Stimulated activated CD8-positive, alpha-beta memory T cell treated with anti-CD3 and anti-CD28 coated beads, Interleukin-4, amount 100 ng/mL, for 1 hour (primary cell): Measurements from ENCODE around the gene GPATCH2.

ENCODE experiments used
- DNase-seq, 2 donors: peaks; one replicate each; pipeline ENCODE4 v3.0.0-alpha.2; 2020; ENCODE audit warnings: low read depth in 2 of 2, low spot score in 1 of 2

The GPATCH2 gene

GRCh38 chr1:217630711-217631591 is at the start of gene GPATCH2, which contains the start of gene SPATA17:
Gene GPATCH2, minus strand, starts transcription at chr1:217631090. Its CDS starts 119 bp downstream, at chr1:217630971.
Gene SPATA17, plus strand, starts transcription at chr1:217631344. Its CDS starts 35 bp downstream, at chr1:217631379.
- peak; percentile 42 to 57 for DNase-seq

- DNase-seq = no peak
Observed at GRCh38 chr1:217674028-217674729, 43.3 kb upstream of the GPATCH2 start.

- no peak for DNase-seq
Observed at GRCh38 chr1:217673387-217673786, 42.5 kb upstream of the GPATCH2 start.

GRCh38 chr1:217668351-217668940 is 37.6 kb upstream of the GPATCH2 start:
- no peak for DNase-seq

GRCh38 chr1:217661407-217661806 is 30.5 kb upstream of the GPATCH2 start:
- no peak for DNase-seq

- no peak for DNase-seq
Observed at GRCh38 chr1:217660353-217661062, 29.6 kb upstream of the GPATCH2 start.

GRCh38 chr1:217650674-217651073 is 19.8 kb upstream of the GPATCH2 start:
- no peak for DNase-seq

- DNase-seq = no peak
Observed at GRCh38 chr1:217647791-217648190, 16.9 kb upstream of the GPATCH2 start.

GRCh38 chr1:217642455-217642854 is 11.6 kb upstream of the GPATCH2 start:
- no peak for DNase-seq

GRCh38 chr1:217627431-217627830 is 3.5 kb downstream of the GPATCH2 start:
- DNase-seq = no peak

GRCh38 chr1:217626321-217626720 is 4.6 kb downstream of the GPATCH2 start:
- DNase-seq = no peak

GRCh38 chr1:217622042-217622441 is 8.8 kb downstream of the GPATCH2 start:
- no peak for DNase-seq

- DNase-seq = no peak
Observed at GRCh38 chr1:217620814-217621213, 10.1 kb downstream of the GPATCH2 start.

- DNase-seq = no peak
Observed at GRCh38 chr1:217617126-217617525, 13.8 kb downstream of the GPATCH2 start.

GRCh38 chr1:217614200-217614712 is 16.6 kb downstream of the GPATCH2 start:
- DNase-seq = no peak

- DNase-seq = no peak
Observed at GRCh38 chr1:217605390-217605789, 25.5 kb downstream of the GPATCH2 start.

- no peak for DNase-seq
Observed at GRCh38 chr1:217602380-217602779, 28.5 kb downstream of the GPATCH2 start.

GRCh38 chr1:217599154-217599553 is 31.7 kb downstream of the GPATCH2 start:
- DNase-seq = no peak

GRCh38 chr1:217590598-217590997 is 40.3 kb downstream of the GPATCH2 start:
- DNase-seq = no peak

- no peak for DNase-seq
Observed at GRCh38 chr1:217586586-217586985, 44.3 kb downstream of the GPATCH2 start.

- DNase-seq = no peak
Observed at GRCh38 chr1:217585577-217585976, 45.3 kb downstream of the GPATCH2 start.
